MM.1S (cell line): Measurements from ENCODE around the gene IQSEC1.

Experiments
- CTCF ChIP-seq: fragments of 300-600 bp; sonication (generic); IDR thresholded peaks from 2 replicates; pipeline ENCODE4 v1.5.1; 2016; ENCODE audit warnings: antibody characterized with exemption, low read length, mixed read lengths
- EZH2 ChIP-seq: fragments of 300-600 bp; sonication (generic); optimal IDR thresholded peaks from 2 replicates; pipeline ENCODE3; 2017; ENCODE audit warnings: low read depth, mild to moderate bottlenecking, antibody characterized with exemption, low read length, mixed read lengths

- TF ChIP-seq CTCF (no peak), EZH2 (no peak)
Observed at GRCh38 chr3:12893247-12893646, 180.0 kb downstream of the IQSEC1 start.
